GM18498 (cell line): ENCODE measurements around the gene SPA17.

Experiments used
- ATAC-seq: cut with Tn5 transposase; IDR thresholded peaks from one replicate; pipeline ENCODE4 v1.9.1; 2021; ENCODE audit warnings: mild to moderate bottlenecking, moderate library complexity; ENCODE audit not compliant: unreplicated experiment

Gene SPA17

GRCh38 chr11:124719534-124719933 is 45.8 kb downstream of the SPA17 start:
- no peak for ATAC-seq

GRCh38 chr11:124722176-124722575 is 48.5 kb downstream of the SPA17 start:
- ATAC-seq: no peak

GRCh38 chr11:124724979-124725718 is 51.4 kb downstream of the SPA17 start:
- peak; percentile 96 for ATAC-seq

DNA sequence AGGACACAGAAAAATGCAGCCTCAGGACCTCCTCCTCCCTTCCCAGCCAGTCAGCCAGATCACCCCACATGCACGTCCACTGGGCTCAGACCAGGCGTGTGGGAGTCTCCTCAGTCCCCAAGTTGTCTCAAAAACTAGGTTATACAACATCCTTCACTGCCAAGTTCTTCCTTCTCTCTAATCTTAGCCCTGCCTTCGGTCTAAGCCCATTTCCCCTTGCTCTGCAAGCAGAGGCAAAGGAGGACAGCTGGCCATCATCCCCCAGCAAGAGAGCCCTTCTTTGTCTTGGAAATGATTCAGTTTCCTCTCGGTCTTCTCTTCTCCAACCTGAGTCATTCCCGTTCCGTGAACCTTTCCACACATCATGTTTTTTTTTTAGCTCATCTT is 52.0 kb downstream of the SPA17 start:
- no peak for ATAC-seq

DNA sequence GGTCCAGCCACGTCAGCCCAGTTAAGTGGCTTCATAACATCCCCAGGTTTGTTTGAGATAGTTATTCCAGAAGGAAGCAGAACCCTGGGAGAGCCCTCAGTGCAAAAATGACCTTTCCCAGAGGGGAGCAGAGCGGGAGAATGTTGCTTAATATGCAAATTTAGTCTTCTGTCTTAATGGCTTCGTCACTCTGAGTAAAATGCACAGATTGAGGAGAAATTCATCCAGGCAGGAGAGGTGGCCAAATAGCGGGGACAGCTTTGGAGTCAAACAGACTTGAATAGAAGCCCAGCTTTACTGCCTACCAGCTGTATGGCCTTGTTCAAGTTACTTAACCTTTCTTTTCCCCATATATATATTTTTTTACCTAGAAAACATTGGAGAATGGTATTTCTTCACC is 53.8 kb downstream of the SPA17 start:
- ATAC-seq: no peak

GRCh38 chr11:124728134-124728533 is 54.4 kb downstream of the SPA17 start:
- no peak for ATAC-seq

DNA sequence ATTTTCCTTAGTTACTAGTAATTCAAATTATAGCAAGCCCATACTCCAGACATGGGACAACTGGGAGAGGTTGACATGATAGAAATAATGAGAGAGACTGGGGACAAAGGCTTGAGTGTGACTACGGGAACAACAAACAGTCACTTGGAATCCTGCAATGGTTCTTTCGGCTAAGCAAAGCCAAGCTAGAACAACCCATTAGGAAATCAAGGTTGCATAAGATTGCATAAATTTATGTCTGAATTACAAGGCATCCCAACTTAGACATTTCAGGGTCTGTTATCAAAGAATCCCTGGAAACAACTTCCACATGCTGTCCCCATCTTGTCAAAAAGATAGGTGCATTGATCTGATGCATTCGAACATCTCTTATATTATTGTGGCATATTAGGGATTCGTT is 55.9 kb downstream of the SPA17 start:
- no peak for ATAC-seq

GRCh38 chr11:124732230-124732629 is 58.5 kb downstream of the SPA17 start:
- ATAC-seq: no peak

- no peak for ATAC-seq
Observed at GRCh38 chr11:124736736-124737135, 63.0 kb downstream of the SPA17 start.

DNA sequence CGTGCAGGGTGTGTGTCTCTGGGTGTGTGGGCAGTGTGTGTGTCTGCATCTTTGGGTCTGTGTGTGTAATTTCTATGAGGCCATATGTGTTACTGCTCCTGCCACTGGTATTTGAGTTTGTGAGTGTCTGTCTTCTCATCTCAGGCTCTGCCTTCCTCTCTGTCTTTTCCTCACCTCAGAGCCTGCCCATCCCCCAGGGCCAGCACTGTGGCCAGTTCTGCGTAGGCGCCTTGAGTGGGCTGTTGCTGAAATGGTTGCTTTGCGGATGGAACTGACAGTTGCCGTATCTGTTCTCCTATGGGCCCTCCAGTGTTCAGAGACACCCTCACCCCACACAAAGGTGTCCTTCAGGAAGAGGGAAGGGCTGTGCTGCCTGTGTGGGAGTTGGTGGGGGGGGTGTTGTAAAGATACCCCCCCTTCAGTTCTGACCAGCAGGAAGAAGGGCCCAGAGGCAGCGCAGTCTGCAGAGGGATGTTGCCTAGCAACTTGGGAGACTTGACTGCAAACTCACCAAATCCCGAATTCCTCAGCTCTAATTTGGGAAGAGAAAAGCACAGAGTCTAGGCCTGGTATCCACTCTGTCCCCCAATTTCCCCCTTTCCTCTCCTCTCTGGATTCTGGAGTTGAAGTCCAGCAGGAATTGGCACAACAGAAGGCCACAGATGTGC is 64.1 kb downstream of the SPA17 start:
- ATAC-seq: no peak

DNA sequence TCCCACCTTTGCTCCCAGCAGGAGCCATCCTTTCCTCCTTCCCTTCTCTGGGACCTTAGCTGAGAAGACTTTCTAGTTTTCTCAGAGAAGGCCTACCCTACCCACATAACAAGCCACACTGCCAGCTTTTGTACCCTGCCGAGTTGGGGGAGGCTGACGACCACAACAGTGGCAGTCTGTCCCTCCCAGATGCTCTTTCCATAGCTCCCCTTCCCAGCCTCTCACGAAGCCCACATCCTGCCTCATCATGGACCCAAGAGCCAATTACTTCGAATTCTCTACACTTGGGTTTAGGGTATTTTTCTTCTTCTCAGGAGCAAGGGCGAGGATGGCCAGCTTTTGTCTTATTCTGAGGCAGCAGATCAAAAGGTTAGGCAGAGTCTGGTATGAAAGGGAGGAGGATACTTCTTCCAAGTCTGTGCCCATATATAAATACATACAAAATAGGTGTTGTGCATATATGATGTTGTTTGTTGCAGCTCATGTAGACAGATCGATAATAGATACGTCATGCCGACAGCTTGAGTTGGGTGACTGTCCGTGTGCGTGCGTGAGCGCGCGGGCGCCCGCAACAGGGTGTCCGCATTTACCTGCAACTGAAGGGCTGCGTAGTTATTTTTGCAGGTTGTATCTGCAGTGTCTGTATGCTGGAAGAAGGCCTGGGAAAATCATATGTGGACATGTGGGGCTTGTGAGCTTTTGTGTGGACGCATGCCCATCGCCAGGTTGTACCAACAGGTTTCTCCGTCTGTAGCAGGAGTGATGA is 65.2 kb downstream of the SPA17 start:
- ATAC-seq: no peak

GRCh38 chr11:124739479-124740276 is 66.0 kb downstream of the SPA17 start, which contains the start of gene NRGN:
TSS of gene NRGN (plus strand) at chr11:124739942. CDS start at chr11:124740085, 143 bp downstream.
- ATAC-seq: peak; percentile 99

DNA sequence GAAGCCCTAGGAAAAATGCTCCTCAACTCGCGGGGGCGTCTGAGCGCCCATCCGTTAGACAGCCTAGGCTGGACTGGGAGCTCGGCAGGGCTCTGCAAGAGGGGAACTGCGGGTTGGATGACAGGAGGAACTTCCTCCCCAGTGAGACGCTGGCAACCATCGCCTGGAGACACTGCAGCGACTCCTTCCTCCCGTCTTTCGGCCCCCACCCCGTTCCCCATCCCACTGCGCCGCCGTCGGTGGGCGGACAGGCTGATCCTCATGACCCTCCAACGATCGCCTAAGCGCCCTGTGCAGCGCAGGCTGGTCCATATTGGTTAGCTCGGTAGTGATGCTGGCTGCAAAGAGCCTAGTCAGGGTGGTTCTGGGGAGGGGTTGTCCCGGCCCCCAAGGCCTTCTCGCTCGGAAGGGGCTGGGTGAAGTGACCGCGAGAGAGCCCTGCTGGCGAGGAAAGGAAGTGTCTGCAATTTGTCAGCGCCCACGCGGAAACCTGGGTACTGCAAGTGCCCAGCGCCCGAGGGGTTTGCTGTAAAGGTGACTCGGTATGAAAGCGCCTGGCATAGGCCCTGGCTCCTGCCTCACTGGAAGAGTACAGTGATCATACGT is 66.7 kb downstream of the SPA17 start:
- ATAC-seq: peak; percentile 45

DNA sequence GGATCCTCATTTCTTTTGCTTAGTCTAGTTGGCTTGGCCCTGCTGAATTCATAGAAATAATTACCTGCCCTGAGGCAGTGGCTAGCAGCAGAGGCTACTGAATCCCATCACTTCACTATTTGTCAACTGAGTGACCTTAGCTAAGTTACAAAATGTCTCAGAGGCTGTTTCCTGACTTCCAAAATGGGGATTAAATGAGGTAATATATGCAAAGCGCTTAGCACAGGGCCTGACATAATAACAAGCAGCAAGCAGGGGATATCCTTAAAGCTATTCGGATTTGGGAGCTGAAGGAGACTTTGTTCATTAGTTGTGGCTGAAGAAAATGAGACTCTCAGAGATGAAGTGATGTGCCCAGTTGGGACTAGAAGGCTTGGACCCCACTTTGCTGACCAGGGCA is 68.9 kb downstream of the SPA17 start:
- no peak for ATAC-seq

GRCh38 chr11:124743050-124743449 is 69.3 kb downstream of the SPA17 start:
- no peak for ATAC-seq

- ATAC-seq: no peak
Observed at GRCh38 chr11:124745270-124745834, 71.6 kb downstream of the SPA17 start.

GRCh38 chr11:124745835-124746620 is 72.3 kb downstream of the SPA17 start:
- peak; percentile 26 for ATAC-seq

DNA sequence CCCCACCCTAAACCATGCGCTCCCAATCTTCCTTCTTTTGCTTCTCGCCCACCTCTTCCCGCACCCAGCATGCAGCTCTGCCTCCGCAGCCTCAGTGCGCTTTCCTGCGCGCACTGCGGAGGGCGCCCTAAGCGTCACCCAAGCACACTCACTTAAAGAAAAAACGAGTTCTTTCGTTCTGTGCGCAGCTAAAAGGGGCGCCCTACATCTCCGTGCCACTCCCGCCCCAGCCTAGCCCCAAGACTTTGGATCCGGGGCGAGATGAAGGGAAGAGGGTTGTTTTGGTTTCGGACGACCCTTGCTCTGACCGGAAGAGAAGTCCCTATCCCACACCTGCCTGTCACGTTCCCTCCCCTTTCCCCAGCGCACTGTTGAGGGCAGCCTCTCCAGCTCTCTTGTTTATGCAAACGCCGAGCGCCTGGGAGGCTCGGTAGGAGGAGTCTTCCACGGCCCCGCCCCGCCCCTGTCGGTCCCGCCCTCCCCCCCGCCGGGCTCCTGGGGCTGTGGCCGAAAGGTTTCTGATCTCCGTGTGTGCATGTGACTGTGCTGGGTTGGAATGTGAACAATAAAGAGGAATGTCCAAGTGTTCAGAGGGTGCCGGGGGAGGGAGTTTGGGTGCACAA is 73.0 kb downstream of the SPA17 start:
- peak; percentile 95 for ATAC-seq
